K562 (cell line): ENCODE data around the gene TBX1. TPM values are rescaled to one million over a fixed set of nuclear protein-coding genes. Genes with fewer than 3 reads are reported as not detected.
A peak's percentile ranks its signal among the peaks of the same experiment; 100 is the strongest.

Experiments
- ATAC-seq: fragments of 200-7000 bp; cut with Tn5 transposase; 3 replicates; pipeline ENCODE4 v1.9.1; 2020; ENCODE audit warnings: moderate library complexity
- BruUV-seq: library from RNA; stranded (reverse); fragments of 400-500 nt; replicated peaks from 2 replicates; lab custom pipeline; 2021; lab: Mats Ljungman, UMichigan
- CTCF ChIA-PET: fragments of 300-600 bp; formaldehyde crosslinking; extraction: SDS; loops from one replicate; lab custom pipeline; 2021; ENCODE audit warnings: low intra/inter-chr PET ratio; lab: Yijun Ruan, JAX
- POLR2A ChIA-PET: fragments of 300-600, 350-650 bp; sonication (Branson Sonifier 250); formaldehyde crosslinking; extraction: SDS; loops from one replicate; lab custom pipeline; 2021; ENCODE audit warnings: antibody characterized with exemption, inconsistent platforms; lab: Yijun Ruan, JAX
- DNase-seq, 4 experiments: peaks; one replicate each; pipeline versions ENCODE4 v3.0.0 to v3.0.0-alpha.2; 2011 to 2018; ENCODE audit warnings: low spot score in 3 of 4, mixed read lengths in 3 of 4; ENCODE audit errors: extremely low read depth in 1 of 4
- FAIRE-seq: peaks from 2 replicates; lab custom pipeline; 2011; peaks lifted over from hg19 to GRCh38; lab: Jason Lieb, UNC
- H2AFZ ChIP-seq: 2 replicates; pipeline ENCODE4 v1.6.0; 2011; ENCODE audit warnings: low read depth, low read length, control low read depth, inconsistent platforms
- H3K27ac ChIP-seq: fragments of 200-600 bp; 3 replicates; pipeline ENCODE4 v1.8.0; 2011; ENCODE audit warnings: low read depth, mild to moderate bottlenecking, control low read depth, inconsistent platforms, low read length, moderate library complexity, mixed read lengths; ENCODE audit errors: extremely low read depth
- H3K27me3 ChIP-seq, 2 experiments: fragments of 300-600 bp in 1 of 2; 2 replicates in 1 of 2; 3 replicates in 1 of 2; pipeline versions ENCODE4 v1.6.0 to v1.8.0; 2011; ENCODE audit warnings: inconsistent platforms in 2 of 2, low read length in 2 of 2, mild to moderate bottlenecking in 1 of 2, mixed read lengths in 1 of 2, moderate library complexity in 1 of 2; ENCODE audit not compliant: control insufficient read depth in 2 of 2, insufficient read depth in 2 of 2
- H3K36me3 ChIP-seq: fragments of 300-600 bp; 3 replicates; pipeline ENCODE4 v1.8.0; 2011; ENCODE audit warnings: mild to moderate bottlenecking, low read length, inconsistent platforms; ENCODE audit not compliant: control insufficient read depth, insufficient read depth
- H3K4me1 ChIP-seq, 2 experiments: fragments of 200-600 bp in 1 of 2; replicated peaks in 1 of 2; 2 replicates in 1 of 2; 3 replicates in 1 of 2; pipeline versions ENCODE4 v1.5.1 to v1.8.0; 2011; ENCODE audit warnings: inconsistent platforms in 2 of 2, low read length in 2 of 2, mild to moderate bottlenecking in 1 of 2, mixed read lengths in 1 of 2, moderate library complexity in 1 of 2; ENCODE audit not compliant: control insufficient read depth in 2 of 2, insufficient read depth in 2 of 2
- H3K4me2 ChIP-seq: 2 replicates; pipeline ENCODE4 v1.6.1; 2011; ENCODE audit warnings: low read length, control low read depth, inconsistent platforms, mixed read lengths; ENCODE audit not compliant: insufficient read depth
- H3K4me3 ChIP-seq: fragments of 200-600 bp; sonication (generic), shearing (Covaris generic); 2 replicates; pipeline ENCODE4 v1.5.1; 2016; ENCODE audit warnings: control low read depth, inconsistent platforms
- H3K79me2 ChIP-seq: fragments of 200-600 bp; 3 replicates; pipeline ENCODE4 v1.8.0; 2011; ENCODE audit warnings: low read length, inconsistent platforms; ENCODE audit not compliant: control insufficient read depth, insufficient read depth
- H3K9ac ChIP-seq, 2 experiments: 2 replicates each; pipeline versions ENCODE4 v1.6.0 to v1.6.1; 2011; ENCODE audit warnings: low read depth in 2 of 2, low read length in 2 of 2, control low read depth in 1 of 2, inconsistent platforms in 1 of 2, mild to moderate bottlenecking in 1 of 2, mixed read lengths in 1 of 2; ENCODE audit not compliant: insufficient read depth in 1 of 2
- H3K9me1 ChIP-seq: one replicate; pipeline ENCODE4 v1.6.0; 2011; ENCODE audit warnings: inconsistent platforms, mild to moderate bottlenecking, low read length, moderate library complexity; ENCODE audit not compliant: control insufficient read depth, insufficient read depth
- H3K9me3 ChIP-seq: replicated peaks from 2 replicates; pipeline ENCODE4 v1.5.1; 2011; ENCODE audit warnings: low read depth, low read length, inconsistent platforms; ENCODE audit not compliant: control insufficient read depth, insufficient read depth
- H4K20me1 ChIP-seq: replicated peaks from 2 replicates; pipeline ENCODE4 v1.6.1; 2011; ENCODE audit warnings: low read length, inconsistent platforms, mixed read lengths; ENCODE audit not compliant: control insufficient read depth, insufficient read depth
- BCOR ChIP-seq: fragments of 450-650 bp; IDR thresholded peaks from 2 replicates; pipeline ENCODE4 v1.6.1; 2016
- CGGBP1 ChIP-seq: fragments of 250-450 bp; sonication (Bioruptor Pico); IDR thresholded peaks from 2 replicates; pipeline ENCODE4 v1.9.0; 2021; ENCODE audit warnings: mild to moderate bottlenecking
- CREB3L1 ChIP-seq: fragments of 450-650 bp; IDR thresholded peaks from 2 replicates; pipeline ENCODE4 v1.6.1; 2014; ENCODE audit warnings: low read depth, mild to moderate bottlenecking, moderate library complexity, borderline replicate concordance
- EGR1 ChIP-seq: fragments of 450-650 bp; conservative IDR thresholded peaks from 2 replicates; pipeline ENCODE4 v1.6.1; 2017; ENCODE audit warnings: mild to moderate bottlenecking
- FOXJ3 ChIP-seq: sonication (generic); formaldehyde crosslinking; IDR thresholded peaks from 2 replicates; pipeline ENCODE4 v1.4.0; 2020; ENCODE audit warnings: mild to moderate bottlenecking, missing genetic modification reagents
- JUN ChIP-seq, 2 experiments: sonication (generic) in 1 of 2; formaldehyde crosslinking in 1 of 2; IDR thresholded peaks; 2 replicates each; pipeline versions ENCODE4 v1.6.1 to v1.8.0; 2012 to 2022; ENCODE audit warnings: borderline replicate concordance in 2 of 2, mild to moderate bottlenecking in 2 of 2, improper control_type of control experiment in 1 of 2, low read depth in 1 of 2, low read length in 1 of 2, missing genetic modification reagents in 1 of 2
- MCM5 ChIP-seq: fragments of 450-650 bp; IDR thresholded peaks from 2 replicates; pipeline ENCODE4 v1.6.1; 2016; ENCODE audit warnings: low read depth
- NRF1 ChIP-seq, 2 experiments: fragments of 450-650 bp; IDR thresholded peaks in 1 of 2; conservative IDR thresholded peaks in 1 of 2; 2 replicates each; pipeline ENCODE4 v1.6.1; 2014; ENCODE audit warnings: mild to moderate bottlenecking in 2 of 2
- POLR2B ChIP-seq: fragments of 450-650 bp; IDR thresholded peaks from 2 replicates; pipeline ENCODE4 v1.6.1; 2018; ENCODE audit warnings: low read depth; ENCODE audit not compliant: partially characterized antibody
- TAF1 ChIP-seq: IDR thresholded peaks from 2 replicates; pipeline ENCODE4 v1.6.1; 2011; ENCODE audit warnings: mild to moderate bottlenecking, low read length, moderate library complexity; ENCODE audit not compliant: insufficient read depth, control insufficient read depth, severe bottlenecking; ENCODE audit errors: extremely low read depth
- TAF7 ChIP-seq: fragments of 450-650 bp; IDR thresholded peaks from 2 replicates; pipeline ENCODE4 v1.6.1; 2016; ENCODE audit warnings: missing genetic modification characterization, missing compliant biosample characterization
- TARDBP ChIP-seq: fragments of 450-650 bp; IDR thresholded peaks from 2 replicates; pipeline ENCODE4 v1.6.1; 2016
- THAP12 ChIP-seq: fragments of 250-450 bp; sonication (Bioruptor Pico); IDR thresholded peaks from 2 replicates; pipeline ENCODE4 v1.9.0; 2021; ENCODE audit warnings: mild to moderate bottlenecking, inconsistent platforms
- TRIM24 ChIP-seq, 2 experiments: fragments of 450-650 bp; IDR thresholded peaks; 2 replicates each; pipeline ENCODE4 v1.6.1; 2016
- ZBTB2 ChIP-seq: fragments of 450-650 bp; IDR thresholded peaks from 2 replicates; pipeline ENCODE4 v1.6.1; 2016; ENCODE audit warnings: antibody characterized with exemption
- ZFPM2 ChIP-seq: fragments of 250-450 bp; sonication (Bioruptor Pico); IDR thresholded peaks from 2 replicates; pipeline ENCODE4 v1.5.1; 2022; ENCODE audit warnings: mild to moderate bottlenecking
- WGBS: fragments of 100-300 bp; shearing (Covaris generic); methylation state at CpG from one replicate; pipeline ENCODE4 v1.1.6; 2016; ENCODE audit warnings: low coverage, mixed read lengths; ENCODE audit not compliant: insufficient coverage; ENCODE audit errors: missing lambda C conversion rate; 5-methylcytosine and 5-hydroxymethylcytosine counted together
- in situ Hi-C: fragments of 300-500 bp; cut with MboI; formaldehyde crosslinking; loops from 4 replicates; pipeline ENCODE4 v1.15.0; 2018; ENCODE audit warnings: inconsistent platforms, mixed read lengths
- intact Hi-C: fragments of 100-400 bp; cut with micrococcal nuclease; formaldehyde crosslinking; loops from 2 replicates; pipeline ENCODE4 v1.14.2; 2022
- polyA plus RNA-seq, 8 experiments: library from polyadenylated mRNA; depleted of rRNA in 4 of 8; stranded (reverse) in 5 of 8; unstranded in 3 of 8; fragments of >200 nt; fragmentation: Nextera tagmentation in 2 of 8; fragmentation: Illumina TruSeq in 1 of 8; extraction: Ambion mirVana in 2 of 8; extraction: Trizol in 1 of 8; gene quantifications; 2 replicates each; pipeline versions ENCODE4 v1.2.1 to v1.2.3, GENCODE V29; 2011 to 2014; ENCODE audit warnings: inconsistent platforms in 1 of 8, missing spikeins in 1 of 8
- total RNA-seq, 7 experiments: library from RNA; depleted of rRNA in 6 of 7; stranded (reverse); fragments of >200 nt in 6 of 7; fragmentation: Illumina TruSeq in 2 of 7; extraction: Trizol in 2 of 7; gene quantifications; 2 replicates each; pipeline versions ENCODE4 v1.2.1 to v1.2.3, GENCODE V29; 2011 to 2021; ENCODE audit warnings: low replicate concordance in 1 of 7

The TBX1 gene
- total and polyA plus RNA-seq, 9 of the 15 experiments (the other 6 are each of a cell fraction or from before 2014, with no cell fraction given) = 0.07 to 35.0 (median 3.9) TPM

GRCh38 chr22:19724927-19725661 lies 35.5 kb upstream of the TBX1 start:
- in situ Hi-C loops (loop anchor here (10.0 kb wide), 1 partner anchor 390 kb away; the partner anchor contains the start of genes RANBP1 and TRMT2A), intact Hi-C loops (loop anchor here (5.0 kb wide), 1 partner anchor 428 kb away; no protein-coding TSS in a partner anchor)
- peak overlapping the region; percentile 70 to 98; a peak in 3 of 4 replicates for H3K9ac ChIP-seq
- BruUV-seq = no TSS peak
- 0 out of 2 replicates have a peak, but pooled peaks cover 2% of the 10 kb centered on the region for H3K9me3 ChIP-seq
- H3K27ac ChIP-seq = no peak overlapping the region; the same call in 2 of the 3 replicates
- WGBS = 71% methylated on average over 45 of the region's 45 CpGs
- ATAC-seq = no peak
- peaks cover 30% of the 10 kb centered on the region; the same call in 2 of the 3 replicates for H3K79me2 ChIP-seq
- H3K4me2 ChIP-seq = peak overlapping the region; percentile 80
- H3K9me1 ChIP-seq = peaks cover 22% of the 10 kb centered on the region
- no peak for FAIRE-seq
- H2AFZ ChIP-seq = no peak overlapping the region
- no peak overlapping the region; the same call in 1 of the 2 replicates for H3K4me3 ChIP-seq
- H3K4me1 ChIP-seq = peaks cover 38 to 89% of the 10 kb centered on the region in 2 experiments
- ChIA-PET CTCF (interaction anchor here (0.5 kb wide), 1 partner anchor 33 kb away, joined by 3 read pairs; no protein-coding TSS in a partner anchor), POLR2A (no interaction called here)
- H3K36me3 ChIP-seq = peaks cover 32% of the 10 kb centered on the region
- DNase-seq = no peak
- H3K27me3 ChIP-seq = no peaks in the 10 kb centered on the region; a peak in 1 of 5 replicates
- peaks cover 31% of the 10 kb centered on the region for H4K20me1 ChIP-seq
- TF ChIP-seq NRF1 (conservative IDR thresholded peaks at IDR 0.05 in 1 of 2, IDR thresholded peaks at IDR 0.05 in 1 of 2) (no peak), MCM5 (no peak), ZFPM2 (CRISPR knock-in tag) (peak; percentile 11; the same call in 1 of the 2 replicates), BCOR (peak; percentile 7; the same call in 1 of the 2 replicates), CREB3L1 (no peak), JUN (IDR thresholded peaks at IDR 0.05; ENCODE audit: borderline replicate concordance, low read depth, low read length) (no peak), JUN (CRISPR knock-in tag; IDR thresholded peaks at IDR 0.05; ENCODE audit: borderline replicate concordance) (no peak), TARDBP (no peak), POLR2B (peak; percentile 93), TAF1 (no peak), CGGBP1 (CRISPR knock-in tag) (peak; percentile 71), ZBTB2 (peak; percentile 66; the same call in 1 of the 2 replicates), FOXJ3 (CRISPR knock-in tag) (no peak), THAP12 (0 out of 2 replicates have a peak, but pooled peaks have one; percentile 18), TAF7 (tag) (no peak), EGR1 (peak; percentile 99), TRIM24 (IDR thresholded peaks at IDR 0.05) (peak; percentile 77 to 85)
